GM03348 (cell line): ENCODE data around the gene TMEM37.

Experiments used
- DNase-seq: peaks from one replicate; pipeline ENCODE4 v3.0.0; 2012; ENCODE audit warnings: low spot score

TMEM37 gene

DNA sequence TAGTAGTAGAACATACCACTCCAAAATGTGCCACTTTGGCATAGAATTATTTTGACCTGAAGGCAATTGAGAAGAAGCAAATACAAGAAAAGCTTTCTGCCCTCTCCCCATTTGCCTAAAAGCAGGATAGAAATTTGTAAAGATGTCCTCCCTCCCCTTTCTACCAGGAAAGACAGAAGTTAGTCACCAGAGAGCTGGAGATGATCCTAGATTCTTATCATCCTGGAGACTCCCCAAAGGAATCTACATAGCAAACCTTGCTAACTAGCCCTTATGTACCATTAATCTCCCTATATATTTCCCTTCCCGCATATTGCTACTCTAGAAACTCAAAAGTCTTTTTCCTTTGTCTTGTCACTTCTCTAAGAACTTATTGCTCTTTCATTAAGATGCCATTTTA is 12.6 kb upstream of the TMEM37 start:
- no peak for DNase-seq

DNA sequence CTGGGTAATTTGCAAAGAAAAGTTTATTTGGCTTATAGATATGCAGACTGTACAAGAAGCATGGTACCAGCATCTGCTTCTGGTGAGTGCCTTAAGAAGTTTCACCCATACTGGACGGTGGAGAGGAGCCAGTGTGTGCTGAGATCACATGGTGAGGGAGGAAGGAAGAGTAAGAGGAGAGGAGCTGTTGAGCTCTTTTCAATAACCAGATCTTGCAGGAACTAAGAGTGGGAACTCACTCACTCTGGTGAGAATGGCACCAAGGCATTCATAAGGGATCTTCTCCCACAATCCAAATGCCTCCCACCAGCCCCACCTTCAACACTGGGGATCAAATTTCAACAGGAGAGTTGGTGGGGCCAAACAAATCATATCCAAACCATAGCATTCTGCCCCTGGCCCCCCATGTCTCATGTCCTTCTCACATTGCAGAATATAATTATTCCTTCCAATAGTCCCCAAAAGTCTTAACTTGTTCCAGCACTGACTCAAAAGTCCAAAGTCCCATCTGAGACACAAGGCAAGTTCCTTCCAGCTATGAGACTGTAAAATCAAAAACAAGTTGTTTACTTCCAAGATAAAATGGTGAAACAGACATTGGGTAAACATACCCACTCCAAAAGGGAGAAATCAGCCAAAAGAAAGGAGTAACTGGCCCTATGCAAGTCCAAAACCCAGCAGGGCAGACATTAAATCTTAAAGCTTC is 11.7 kb upstream of the TMEM37 start:
- DNase-seq, result no peak

DNA sequence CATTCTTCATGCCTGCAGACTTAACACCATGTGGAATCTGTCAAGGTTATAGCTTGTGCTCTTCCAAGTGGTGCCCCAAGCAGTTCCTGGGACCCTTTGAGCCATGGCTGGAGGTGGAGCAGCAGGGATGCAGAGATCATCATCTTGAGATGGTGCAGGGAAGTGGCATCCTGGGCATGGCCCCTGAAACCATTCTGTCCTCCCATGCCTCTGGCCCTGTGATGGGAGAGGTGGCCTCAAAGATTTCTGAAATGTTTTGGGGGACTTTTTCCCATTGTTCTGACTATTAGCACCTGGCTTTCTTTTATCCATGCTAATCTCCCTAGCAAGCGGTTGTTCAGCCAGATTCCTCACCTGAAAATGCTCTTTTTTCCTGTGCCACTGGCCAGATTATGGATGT is 10.3 kb upstream of the TMEM37 start:
- DNase-seq, result no peak

DNA sequence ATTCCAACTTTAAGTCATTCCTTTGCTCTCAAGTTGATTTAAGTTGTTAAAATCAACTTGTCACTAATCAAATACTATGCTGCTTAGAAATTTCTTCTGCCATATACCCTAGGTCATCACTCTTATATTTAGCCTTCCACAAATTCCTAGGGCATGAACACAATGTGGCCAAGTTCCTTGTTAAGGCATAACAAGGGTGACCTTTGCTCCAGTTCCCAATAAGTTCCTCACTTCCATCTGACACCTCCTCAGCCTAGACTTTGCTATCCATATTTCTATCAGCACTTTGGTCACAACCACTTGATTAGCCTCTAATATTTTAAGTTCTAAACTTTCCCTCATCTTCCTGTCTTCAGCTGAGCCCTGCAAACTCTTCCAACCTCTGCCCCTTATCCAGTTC is 9.9 kb upstream of the TMEM37 start:
- DNase-seq, result no peak

DNA sequence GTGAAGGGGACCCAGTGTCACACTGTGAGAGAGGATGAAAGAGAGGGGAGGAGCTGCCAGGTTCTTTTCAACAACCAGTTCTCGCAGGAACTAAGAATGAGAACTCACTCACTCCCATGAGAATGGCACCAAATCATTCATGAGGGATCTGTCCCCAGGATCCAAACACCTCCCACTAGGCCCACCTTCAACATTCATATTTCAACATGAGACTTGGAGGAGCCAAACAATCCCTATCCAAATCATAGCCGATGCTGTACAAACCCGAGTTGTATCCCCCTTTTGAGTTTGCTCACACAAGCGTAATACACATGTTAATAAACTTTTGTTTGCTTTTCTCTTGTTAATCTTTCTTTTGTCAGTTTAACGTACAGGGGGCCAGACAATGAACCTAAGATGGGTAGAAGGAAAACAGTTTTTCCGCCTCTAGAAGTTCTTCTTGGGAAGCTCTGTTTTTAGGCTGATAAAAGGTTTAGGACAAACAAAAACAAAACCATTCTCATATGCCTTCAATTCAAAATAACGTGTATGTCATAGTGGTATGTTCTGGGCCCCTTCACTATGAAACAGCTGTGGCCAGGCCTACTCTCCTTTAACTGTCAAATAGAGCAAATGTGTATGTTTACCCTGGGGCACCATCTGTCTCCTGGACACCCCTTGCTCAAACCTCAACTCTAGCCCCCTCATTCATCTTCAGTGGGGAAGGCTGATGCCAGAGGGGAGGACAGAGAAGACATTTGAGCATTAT is 9.1 kb upstream of the TMEM37 start:
- DNase-seq, result no peak

DNA sequence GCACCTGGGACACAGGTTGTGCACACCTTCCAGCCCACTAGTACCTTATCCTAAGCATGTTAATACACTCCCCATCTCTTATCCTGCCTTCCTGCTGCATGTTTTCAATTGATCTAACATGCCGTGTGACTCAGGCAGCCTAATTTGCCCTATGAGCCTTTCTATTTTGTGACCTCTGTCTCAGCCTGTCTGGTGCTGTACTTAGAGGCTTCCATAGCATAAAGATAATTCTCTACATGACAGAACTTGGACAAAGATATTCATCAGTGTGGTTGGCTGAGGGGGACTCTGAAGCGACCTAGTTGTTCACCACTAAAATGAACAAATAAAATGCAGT is 8.6 kb upstream of the TMEM37 start:
- no peak for DNase-seq

DNA sequence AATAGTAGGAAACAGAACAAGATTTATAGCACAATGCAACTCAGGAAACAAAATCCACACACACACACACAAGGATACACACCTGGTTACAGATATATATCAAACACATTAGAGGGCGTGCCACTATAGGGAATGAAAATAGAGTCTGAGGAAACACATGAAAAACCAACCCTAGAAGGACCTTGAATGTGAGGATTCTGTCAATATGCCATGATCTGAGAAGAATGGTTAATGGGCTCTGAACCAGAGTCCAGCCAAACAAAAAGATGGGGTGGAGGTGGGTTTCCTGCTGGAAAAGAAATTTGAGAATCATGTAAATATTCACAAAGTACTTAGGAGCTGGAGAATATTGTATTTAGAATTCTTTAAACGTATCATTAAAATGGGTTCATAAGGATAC is 7.8 kb upstream of the TMEM37 start:
- no peak for DNase-seq

DNA sequence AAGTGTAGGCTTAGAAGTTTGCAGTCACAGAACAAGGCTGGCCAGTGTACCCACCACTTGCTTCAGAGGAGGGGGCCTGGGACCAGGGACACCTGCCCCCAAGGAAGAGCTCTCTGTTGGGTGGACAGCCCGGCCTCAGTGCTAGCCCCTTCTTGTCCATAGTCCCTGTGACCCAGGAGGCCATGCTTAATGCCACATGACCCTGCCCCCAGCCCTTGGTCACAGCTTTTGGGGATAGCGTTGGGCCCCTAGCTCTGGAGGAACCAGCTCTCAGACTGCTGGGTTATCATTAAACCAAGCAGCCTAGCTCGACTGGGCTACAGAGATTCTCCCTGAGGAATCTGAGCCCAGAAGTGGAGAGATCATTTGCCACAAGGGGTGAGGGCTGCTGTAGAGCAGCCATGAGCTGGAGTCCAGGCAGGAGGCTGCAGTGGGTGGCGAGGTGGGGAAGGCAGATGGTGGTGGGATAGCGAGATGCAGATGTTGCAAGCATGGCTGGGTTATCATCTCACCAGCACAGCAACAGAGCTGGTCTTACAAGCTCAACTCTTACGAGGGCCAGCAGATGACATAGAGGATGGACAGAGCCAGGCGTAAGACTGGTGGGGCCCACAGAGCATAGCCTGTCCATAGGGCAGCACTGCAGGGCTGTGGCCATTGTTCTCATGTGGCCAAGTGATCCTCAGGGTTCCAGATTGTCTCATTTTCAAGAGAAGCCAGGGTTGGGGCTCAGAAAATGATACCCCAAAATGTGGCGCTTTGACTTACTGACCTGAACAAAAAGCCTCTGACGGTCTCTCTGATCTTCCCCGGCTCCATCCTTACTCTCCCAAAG is 7.2 kb upstream of the TMEM37 start:
- DNase-seq, result no peak

DNA sequence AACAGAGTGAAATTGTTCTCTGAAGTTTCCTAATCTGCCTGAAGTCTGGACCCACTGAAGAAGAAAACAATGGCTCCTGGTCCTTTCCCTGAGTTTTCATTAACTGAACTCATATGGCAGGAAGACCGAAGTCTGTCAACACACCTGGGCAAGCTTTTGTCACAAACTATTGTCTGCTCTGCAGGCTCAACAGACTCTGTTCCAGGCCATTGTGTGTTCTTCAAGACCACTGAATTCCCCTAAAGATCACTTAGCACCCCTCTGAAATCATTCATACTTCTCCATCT is 6.6 kb upstream of the TMEM37 start:
- no peak for DNase-seq

DNA sequence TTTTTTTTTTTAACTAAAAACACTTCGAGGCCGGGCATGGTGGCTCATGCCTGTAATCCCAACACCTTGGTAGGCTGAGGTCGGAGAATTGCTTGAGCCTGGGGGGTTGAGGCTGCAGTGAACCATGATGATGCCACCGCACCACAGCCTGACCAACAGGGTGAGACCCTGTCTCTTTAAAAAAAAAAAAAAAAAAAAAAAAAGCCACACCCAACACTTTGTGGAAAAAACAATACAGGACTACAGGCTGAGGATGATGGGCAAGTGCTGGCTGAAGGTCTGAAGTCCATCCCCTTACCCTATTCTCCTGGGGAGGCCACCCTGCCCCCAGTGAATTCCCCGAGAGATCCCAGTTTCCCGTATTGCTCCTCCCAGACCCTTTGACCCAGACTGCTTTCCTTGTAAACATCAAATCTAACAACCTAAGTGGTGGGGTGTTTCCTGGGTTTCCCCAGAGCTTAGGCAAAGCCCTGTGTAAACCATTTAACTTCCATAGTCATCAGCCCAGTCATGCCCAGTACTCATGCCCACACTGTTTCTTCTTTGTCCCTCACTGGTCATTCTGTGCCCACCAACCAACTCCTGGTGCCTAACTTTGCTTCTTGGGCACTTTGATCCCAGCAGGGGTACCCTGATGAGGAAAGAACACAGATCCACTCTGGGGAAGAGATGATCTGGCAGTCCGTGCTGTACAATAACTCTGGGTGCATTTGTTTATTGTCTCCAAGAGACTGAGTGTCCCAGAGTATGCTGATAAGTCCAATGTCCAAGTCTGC is 5.8 kb upstream of the TMEM37 start:
- DNase-seq, result no peak

DNA sequence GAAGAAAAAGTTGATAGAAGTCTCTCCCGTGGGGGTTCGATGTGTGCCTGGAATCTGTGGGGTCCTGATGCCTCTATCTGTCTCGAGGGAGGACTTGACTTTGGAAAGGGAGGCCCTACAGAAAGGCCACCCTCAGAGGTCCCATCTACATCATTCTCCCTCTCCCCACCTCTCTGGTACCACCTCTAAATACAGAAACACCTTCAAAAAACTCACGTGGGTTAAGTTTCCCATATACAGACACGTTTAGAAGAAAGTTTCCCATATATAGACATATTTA is 5.3 kb upstream of the TMEM37 start:
- no peak for DNase-seq

DNA sequence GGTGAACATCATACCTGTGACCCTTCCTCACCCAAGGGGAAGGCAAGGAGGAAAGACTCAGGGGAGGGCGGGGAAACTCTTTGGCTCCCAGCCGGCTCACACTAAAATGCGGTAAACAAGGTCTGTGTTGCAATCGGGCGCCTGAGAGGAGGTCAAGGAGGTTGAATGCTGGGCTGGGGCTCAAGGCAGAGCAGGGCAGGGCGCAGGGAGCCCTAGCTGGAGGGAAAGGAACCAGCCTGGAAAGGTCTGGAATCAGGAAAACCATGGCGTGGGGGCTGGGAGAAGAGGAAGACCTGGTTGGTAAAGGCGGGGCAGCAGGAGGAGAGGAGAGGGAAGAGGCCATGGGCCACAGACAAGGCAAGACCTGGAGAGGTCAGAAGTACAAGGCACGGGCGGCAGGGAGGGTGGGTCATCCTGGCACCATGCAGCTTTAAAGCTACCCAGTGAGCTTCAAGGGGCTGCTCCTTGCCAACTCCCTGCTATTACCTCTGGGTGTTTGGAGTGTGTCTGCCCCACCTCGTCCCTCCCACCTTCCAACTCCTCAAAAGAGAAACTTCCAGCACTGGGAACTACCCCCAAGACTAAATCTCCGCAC is 4.8 kb upstream of the TMEM37 start:
- no peak for DNase-seq

DNA sequence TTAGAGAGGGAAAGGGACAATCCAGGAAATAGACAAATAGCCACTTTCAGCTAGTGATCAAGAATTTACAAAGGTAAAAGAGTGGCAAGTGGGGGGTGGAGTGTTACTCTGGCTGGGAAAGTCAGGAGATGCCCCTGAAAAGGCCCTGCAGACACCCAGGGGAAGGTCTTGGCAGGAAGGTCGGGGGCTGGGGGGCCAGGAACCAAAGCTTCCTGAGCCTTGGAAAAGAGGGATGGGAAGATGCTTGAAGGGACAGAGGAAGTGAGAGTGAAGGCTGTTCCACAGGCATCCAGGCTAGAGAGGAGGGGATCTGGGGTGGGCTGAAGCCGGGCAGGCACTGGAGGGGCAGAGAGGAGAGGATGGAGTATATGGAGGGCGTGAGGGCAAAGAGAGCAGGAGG is 3.9 kb upstream of the TMEM37 start:
- no peak for DNase-seq

DNA sequence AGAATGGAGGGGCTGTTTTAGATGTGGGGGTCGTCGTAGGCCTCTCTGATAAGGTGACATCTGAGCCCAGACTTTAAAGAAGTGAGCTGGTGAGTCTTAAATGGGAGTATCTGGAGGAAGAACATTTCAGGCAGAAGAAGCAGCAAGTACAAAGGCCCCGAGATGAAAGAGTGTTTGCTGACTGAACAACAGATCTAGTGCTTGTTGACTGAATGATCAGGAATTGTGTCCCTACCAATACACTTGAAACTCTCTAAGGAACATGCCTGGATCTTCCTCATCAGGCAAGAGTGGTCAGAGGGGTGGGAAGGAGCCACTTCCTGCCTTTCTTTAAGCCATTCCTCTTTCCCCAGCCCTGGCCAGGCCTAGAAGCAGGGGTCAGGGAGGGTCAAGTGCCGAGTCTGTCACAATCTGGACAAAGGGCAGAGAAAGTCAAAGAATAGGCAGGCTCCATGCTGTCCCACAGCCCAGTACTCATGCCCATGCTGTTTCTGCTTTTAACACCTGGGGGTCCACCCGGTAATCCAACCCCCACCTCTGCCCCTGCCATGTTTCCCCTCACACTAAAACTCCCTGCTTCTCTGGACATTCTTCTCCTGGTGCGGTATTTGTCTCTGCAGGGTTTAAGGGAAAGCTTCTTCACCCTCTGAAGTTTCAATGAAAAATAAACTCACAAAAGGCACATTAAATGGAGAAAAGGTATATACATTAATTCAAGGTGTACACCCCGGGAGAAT is 3.0 kb upstream of the TMEM37 start:
- DNase-seq, result no peak

DNA sequence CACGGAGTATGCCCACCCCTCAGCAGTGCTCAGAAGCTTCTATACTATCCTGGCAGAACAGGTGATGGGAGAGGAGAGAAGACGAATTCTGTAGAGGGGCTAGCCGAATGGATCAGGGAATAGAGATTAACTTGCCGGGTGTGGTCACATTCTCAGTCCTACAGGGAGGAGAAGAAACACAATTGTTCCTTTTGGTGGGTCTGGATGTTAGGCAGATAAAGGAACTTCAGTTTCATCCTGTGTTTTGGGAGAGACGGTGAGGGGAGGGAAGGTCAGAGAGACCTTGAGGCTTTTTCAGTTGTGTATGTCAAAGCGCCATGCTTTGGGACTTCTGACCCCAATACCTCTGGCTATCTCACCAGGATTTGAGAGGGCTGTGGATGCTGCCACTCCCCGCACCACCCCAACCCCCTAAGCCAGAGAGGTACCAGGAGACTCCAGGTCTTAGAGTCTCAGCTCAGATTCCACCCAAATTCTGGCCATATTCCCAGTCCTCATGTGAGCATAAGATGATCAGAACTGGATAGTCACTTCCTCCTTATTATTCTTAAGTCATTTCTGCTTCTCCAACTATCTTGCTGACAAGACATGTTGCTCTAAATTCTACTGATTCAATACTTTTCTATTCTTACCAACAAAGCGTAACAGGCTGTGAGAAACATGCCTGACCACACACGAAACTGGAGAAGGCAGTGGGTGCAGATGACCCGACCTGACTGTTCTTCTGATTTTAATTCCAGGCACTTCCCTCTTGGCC is 2.3 kb upstream of the TMEM37 start:
- no peak for DNase-seq

DNA sequence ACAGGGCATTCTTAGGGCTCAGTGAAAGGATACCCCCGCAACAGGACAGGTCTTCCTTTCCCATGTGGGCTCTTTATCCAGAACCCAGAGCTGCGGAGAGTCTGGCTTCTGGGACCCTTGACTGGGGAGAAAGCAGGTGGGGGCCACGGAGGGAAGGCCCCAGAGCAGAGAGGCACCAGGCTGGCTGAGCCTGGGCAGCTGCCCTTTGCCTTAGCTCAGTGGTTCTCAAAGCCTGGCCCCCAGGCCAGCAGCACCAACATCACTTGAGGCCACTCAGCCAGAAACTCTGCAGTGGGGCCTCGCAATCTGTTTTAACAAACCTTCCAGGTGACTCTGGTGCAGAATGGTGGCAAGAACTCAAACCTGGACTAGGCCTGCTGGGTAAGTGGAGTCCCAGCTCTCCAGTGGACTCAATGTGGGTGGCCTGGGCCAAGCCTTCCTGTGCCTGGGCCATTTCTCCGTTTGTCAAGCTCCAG is 1.6 kb upstream of the TMEM37 start:
- no peak for DNase-seq

DNA sequence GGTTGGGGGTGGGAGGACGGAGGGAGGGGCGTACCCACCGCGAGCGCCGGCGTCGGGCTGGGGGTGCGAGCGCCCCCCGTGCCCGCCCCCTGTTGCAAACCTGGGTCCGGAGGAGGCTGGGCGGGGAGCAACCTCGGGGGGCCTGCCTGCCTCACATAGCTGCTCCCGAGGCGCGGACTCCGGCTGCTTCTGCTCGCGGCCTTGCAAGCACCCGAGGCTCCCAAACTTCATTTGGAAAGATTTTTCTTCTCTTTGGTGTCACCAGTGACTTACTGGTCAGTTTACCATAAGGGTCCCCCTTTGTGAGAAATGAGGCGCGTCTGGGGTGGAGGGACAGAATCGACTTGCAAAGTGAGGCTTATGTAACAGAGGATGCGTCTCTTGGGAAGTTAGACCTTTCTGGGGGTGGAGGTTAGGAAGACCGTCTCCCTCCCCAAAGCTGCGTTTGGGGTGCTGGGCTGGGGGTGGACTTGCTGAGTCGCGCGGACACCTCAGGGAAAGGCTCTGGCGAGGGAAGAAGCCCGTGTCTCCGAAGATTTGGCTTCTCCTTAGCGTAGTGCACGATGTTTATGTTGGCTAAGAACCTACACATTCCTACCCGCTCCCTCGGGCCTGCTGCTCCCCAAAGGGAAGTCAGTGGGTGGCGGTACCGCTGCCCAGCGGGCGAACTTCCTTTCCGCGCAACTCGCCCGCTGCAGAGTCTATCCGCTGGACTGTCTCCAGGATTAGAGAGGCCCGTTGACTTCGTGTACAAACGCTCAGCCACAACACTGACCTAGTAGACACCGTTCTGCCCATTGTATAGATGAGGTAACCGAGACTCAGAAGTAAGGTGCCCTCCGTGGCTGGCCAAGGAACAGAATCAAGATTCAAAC is 559 bp downstream of the TMEM37 start:
- no peak for DNase-seq

DNA sequence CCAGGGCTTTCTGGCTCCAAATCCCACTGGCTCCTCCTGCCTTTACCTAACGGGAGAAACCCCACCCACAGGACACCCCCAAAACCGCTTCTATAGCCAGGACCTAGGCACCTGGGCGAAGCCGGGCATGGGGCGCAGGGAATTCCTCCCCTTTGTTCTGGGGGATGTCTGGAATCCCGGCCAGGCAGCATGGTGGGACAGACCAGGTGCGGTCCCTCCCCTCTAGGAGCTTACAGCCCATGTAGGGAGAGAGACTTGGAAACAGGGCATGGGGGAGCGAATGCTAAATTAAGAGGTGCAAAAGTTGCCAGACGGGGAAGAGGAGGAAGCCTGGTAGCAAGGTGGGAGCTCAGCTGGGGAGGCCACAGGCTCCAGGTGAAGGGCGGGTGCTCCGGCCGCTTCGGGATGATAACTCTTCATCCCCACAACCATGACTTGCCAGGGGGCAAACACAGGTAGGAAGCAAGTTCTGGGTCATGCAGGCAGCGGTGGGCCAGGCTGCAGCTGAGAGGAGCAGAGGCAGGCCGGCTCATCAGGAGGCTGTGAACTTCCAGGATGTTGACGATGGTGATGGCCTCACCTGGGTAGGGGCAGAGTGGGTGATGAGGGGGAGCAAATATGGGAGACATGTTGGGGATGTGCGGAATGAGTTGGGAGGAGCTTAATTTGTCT is 1.3 kb downstream of the TMEM37 start:
- DNase-seq, result no peak

DNA sequence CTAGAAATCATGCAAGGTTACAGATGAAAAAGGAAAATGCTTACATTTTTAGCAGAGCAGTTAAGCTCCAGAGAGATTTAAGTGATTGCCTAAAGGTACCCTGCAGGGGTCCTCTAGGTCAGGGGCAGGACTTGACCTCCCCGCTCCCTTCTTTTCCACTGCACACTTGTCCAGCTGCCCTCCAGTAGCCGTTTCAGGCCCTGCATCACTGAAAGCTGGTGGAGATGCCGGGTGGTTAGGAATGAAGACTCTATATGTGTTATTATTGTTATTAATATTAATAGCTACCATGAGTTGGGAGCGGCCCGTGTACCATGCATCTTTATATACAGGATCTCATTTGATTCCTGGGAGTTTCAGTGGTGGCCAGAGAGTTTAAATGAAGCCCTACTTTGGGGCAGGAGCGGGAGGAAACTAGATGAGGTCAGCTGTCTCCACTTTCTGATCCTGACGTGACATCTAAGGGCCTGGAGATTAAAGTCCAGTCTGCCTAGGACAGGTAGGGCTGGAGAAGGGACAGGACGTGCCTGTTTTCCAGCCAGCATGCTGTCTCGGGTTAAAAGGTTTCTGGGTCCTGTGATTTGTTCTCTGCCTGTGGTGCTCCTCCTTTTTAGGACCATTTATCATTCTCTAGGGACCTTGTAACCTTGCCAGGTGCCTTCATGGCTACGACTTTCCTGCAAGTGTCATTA is 2.1 kb downstream of the TMEM37 start:
- no peak for DNase-seq
